ENCODE data around the gene COBL.

COBL gene

DNA sequence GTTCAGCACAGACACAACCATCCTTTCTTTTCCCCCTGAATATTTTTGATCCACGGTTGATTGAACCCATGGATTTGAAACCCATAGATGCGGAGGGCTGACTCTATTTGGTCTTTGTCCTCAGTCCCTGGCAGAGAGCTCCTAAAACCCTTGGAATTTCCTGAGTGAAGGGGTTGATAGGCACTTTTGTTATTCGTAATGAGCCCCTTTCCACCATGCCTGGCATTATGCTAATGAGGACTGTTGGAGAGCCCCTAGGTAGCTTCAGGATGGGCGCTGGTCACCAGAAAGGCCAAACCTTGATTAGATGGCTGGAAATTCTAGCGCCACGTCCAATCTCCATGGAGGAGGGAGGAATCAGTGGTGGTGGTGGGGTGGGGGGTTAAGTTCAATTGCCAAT lies 328.1 kb downstream of the COBL start:
- H3K4me3 ChIP-seq (ENCODE audit: extremely low read depth, insufficient read depth, low read length, poor library complexity, severe bottlenecking): no peak overlapping the region
- no peaks in the 10 kb centered on the region for H3K9me3 ChIP-seq (ENCODE audit: control insufficient read depth, low read length)
- H3K27ac ChIP-seq (ENCODE audit: low read depth, low read length, severe bottlenecking): no peak overlapping the region
- H3K36me3 ChIP-seq (ENCODE audit: control insufficient read depth, insufficient read depth, low read length): no peaks in the 10 kb centered on the region
- WGBS, 2 experiments (ENCODE audit: insufficient coverage in 2 of 2): 58 to 74% methylated on average over 5 of the region's 6 CpGs
- no peaks in the 10 kb centered on the region for H3K4me1 ChIP-seq (ENCODE audit: control insufficient read depth, insufficient read depth, low read length, poor library complexity, severe bottlenecking)

DNA sequence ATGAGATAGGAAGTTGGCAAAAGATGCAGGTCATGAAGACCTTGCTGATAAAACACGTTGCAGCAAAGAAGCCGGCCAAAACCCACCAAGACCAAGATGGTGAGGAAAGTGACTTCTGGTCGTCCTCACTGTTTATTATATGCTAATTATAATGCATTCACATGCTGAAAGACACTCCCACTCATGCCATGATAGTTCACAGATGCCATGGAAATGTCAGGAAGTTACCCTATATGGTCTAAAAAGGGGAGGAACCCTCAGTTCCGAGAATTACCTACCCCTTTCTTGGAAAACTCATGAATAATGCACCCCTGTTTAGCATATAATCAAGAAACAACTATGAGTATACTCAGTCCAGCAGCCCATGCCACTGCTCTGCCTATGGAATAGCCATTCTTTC lies 331.5 kb downstream of the COBL start:
- no peaks in the 10 kb centered on the region for H3K4me1 ChIP-seq (ENCODE audit: control insufficient read depth, insufficient read depth, low read length, poor library complexity, severe bottlenecking)
- 100% methylated on average over 2 of the region's 4 CpGs for WGBS, 2 experiments (ENCODE audit: insufficient coverage in 2 of 2)

DNA sequence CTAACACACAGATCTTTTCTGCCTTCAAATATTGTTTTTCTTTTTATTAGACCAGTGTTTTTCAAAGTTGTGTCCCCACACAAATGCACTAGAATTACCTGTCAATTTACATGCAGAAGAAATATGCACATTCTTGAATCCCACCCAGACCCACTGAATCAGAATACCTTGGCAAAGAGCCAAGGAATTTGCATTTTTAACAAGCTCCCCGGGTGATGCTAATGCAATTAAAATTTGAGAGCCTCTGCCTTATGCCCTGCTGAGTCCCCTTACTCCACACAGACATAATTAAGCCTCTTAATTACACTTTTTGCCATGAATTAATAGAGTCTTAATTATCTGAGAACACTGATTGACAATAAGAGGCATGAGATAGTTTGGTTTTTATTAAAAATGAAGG lies 332.8 kb downstream of the COBL start:
- Histone ChIP-seq H3K36me3 (ENCODE audit: control insufficient read depth, insufficient read depth, low read length) (no peaks in the 10 kb centered on the region), H3K4me3 (ENCODE audit: extremely low read depth, insufficient read depth, low read length, poor library complexity, severe bottlenecking) (no peak overlapping the region), H3K9me3 (ENCODE audit: control insufficient read depth, low read length) (no peaks in the 10 kb centered on the region), H3K4me1 (ENCODE audit: control insufficient read depth, insufficient read depth, low read length, poor library complexity, severe bottlenecking) (no peaks in the 10 kb centered on the region), H3K27ac (ENCODE audit: low read depth, low read length, severe bottlenecking) (no peak overlapping the region)
- 0 to 33% methylated on average over 1 of the region's 1 CpG for WGBS, 2 experiments (ENCODE audit: insufficient coverage in 2 of 2)

More for the DNA sequence above, 331.5 kb downstream of the COBL start:
- H3K9me3 ChIP-seq (ENCODE audit: control insufficient read depth, low read length): no peaks in the 10 kb centered on the region
- H3K36me3 ChIP-seq (ENCODE audit: control insufficient read depth, insufficient read depth, low read length): no peaks in the 10 kb centered on the region
- no peak overlapping the region for H3K4me3 ChIP-seq (ENCODE audit: extremely low read depth, insufficient read depth, low read length, poor library complexity, severe bottlenecking)
- H3K27ac ChIP-seq (ENCODE audit: low read depth, low read length, severe bottlenecking): no peak overlapping the region

DNA sequence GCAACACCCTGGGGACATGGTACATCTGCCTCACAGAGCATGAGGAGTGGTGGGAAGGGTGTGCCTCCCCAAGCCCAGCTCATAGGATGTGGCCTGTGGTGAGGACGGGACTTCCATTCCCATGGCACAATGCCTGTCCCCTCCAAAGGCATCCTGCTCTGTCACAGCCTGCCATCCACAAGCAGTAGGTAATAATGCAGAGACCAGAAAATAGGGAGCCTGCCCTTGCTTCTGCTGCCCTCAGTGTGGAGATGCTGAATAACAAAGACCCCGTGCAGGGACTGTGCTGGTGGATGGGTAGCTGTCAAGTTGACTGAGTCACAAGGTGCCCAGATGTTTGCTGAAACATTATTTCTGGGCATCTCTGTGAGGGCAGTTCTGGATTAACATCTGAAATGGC lies 334.0 kb downstream of the COBL start:
- no peaks in the 10 kb centered on the region for H3K9me3 ChIP-seq (ENCODE audit: control insufficient read depth, low read length)
- no peak overlapping the region for H3K27ac ChIP-seq (ENCODE audit: low read depth, low read length, severe bottlenecking)
- WGBS, 2 experiments (ENCODE audit: insufficient coverage in 2 of 2): 48 to 75% methylated on average over 2 of the region's 2 CpGs
- no peaks in the 10 kb centered on the region for H3K4me1 ChIP-seq (ENCODE audit: control insufficient read depth, insufficient read depth, low read length, poor library complexity, severe bottlenecking)
- no peaks in the 10 kb centered on the region for H3K36me3 ChIP-seq (ENCODE audit: control insufficient read depth, insufficient read depth, low read length)
- no peak overlapping the region for H3K4me3 ChIP-seq (ENCODE audit: extremely low read depth, insufficient read depth, low read length, poor library complexity, severe bottlenecking)

DNA sequence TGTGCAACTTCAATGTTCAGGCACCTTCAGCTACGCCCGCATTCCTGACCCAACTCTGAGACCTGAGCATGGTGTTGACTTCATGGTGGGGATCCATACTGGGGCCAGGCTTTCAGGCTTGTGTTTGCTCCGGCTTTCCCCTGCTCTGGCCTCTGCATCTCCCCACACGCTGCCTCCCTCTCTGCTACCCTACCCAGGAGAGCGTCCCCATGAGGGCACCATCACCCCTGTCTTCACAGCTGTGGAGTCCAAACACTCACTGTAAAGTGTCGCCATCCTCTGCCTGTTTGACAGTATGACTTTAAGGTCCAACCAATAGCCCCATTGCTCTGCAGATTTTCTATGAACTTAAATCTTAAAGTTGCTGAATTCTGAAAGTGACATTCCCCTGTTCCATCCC lies 334.9 kb downstream of the COBL start:
- Histone ChIP-seq H3K9me3 (ENCODE audit: control insufficient read depth, low read length) (no peaks in the 10 kb centered on the region), H3K4me3 (ENCODE audit: extremely low read depth, insufficient read depth, low read length, poor library complexity, severe bottlenecking) (no peak overlapping the region), H3K36me3 (ENCODE audit: control insufficient read depth, insufficient read depth, low read length) (no peaks in the 10 kb centered on the region), H3K27ac (ENCODE audit: low read depth, low read length, severe bottlenecking) (no peak overlapping the region), H3K4me1 (ENCODE audit: control insufficient read depth, insufficient read depth, low read length, poor library complexity, severe bottlenecking) (no peaks in the 10 kb centered on the region)
- WGBS, 2 experiments (ENCODE audit: insufficient coverage in 2 of 2): 80 to 92% methylated on average over 4 of the region's 6 CpGs

DNA sequence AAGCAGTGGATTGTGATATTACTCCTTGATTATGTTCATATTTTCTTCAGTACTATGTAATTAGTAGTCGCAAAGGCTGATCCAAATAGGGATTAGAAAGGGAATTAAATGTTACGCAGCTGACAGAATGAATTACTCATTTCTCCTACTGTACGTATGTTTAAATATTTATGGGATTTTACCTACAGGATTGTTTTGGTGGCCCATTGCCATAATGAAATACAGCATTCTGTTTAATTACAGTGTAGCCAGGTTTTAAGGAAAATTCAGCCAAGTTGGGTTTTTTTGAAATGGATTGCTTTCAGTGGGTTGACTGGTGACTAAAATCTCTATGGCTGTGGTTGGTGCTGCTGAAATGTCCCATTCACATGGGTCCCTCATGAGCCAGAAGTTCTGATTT lies 336.2 kb downstream of the COBL start:
- no peaks in the 10 kb centered on the region for H3K4me1 ChIP-seq (ENCODE audit: control insufficient read depth, insufficient read depth, low read length, poor library complexity, severe bottlenecking)
- no peak overlapping the region for H3K4me3 ChIP-seq (ENCODE audit: extremely low read depth, insufficient read depth, low read length, poor library complexity, severe bottlenecking)
- no peaks in the 10 kb centered on the region for H3K36me3 ChIP-seq (ENCODE audit: control insufficient read depth, insufficient read depth, low read length)
- H3K27ac ChIP-seq (ENCODE audit: low read depth, low read length, severe bottlenecking): no peak overlapping the region
- 100% methylated on average over 2 of the region's 3 CpGs; no CpG with 5 or more reads in 1 of the 2 experiments for WGBS, 2 experiments (ENCODE audit: insufficient coverage in 2 of 2)
- no peaks in the 10 kb centered on the region for H3K9me3 ChIP-seq (ENCODE audit: control insufficient read depth, low read length)

DNA sequence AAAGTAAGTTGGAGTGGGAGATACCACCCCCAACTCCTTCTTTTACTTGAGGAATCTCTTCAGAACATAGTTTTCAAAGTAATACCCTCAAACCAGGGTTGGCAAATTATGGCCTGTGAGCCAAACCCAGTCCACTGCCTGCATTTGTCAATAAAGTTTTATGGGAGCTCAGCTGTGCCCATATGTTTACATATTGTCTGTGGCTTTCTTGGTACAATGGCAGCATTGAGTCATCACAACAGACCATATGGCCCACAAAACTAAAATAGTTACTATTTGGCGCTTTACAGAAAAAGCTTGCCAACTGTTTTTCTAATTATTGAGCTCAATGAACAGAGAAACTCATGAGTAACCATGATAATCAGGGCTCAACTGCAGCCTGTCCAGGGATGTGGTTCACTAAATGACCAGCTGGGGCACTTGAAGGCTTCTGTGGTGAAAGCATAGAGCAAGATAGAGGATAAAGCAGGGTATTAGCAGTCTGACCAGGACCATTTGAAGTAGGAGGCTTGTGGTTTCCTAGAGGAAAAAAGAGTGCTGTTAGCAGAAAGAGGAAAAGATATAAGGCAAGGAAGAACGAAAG lies 337.9 kb downstream of the COBL start:
- WGBS, 2 experiments (ENCODE audit: insufficient coverage in 2 of 2): 100% methylated on average over 1 of the region's 2 CpGs
- Histone ChIP-seq H3K4me1 (ENCODE audit: control insufficient read depth, insufficient read depth, low read length, poor library complexity, severe bottlenecking) (no peaks in the 10 kb centered on the region), H3K36me3 (ENCODE audit: control insufficient read depth, insufficient read depth, low read length) (no peaks in the 10 kb centered on the region), H3K27ac (ENCODE audit: low read depth, low read length, severe bottlenecking) (no peak overlapping the region), H3K4me3 (ENCODE audit: extremely low read depth, insufficient read depth, low read length, poor library complexity, severe bottlenecking) (no peak overlapping the region), H3K9me3 (ENCODE audit: control insufficient read depth, low read length) (no peaks in the 10 kb centered on the region)

DNA sequence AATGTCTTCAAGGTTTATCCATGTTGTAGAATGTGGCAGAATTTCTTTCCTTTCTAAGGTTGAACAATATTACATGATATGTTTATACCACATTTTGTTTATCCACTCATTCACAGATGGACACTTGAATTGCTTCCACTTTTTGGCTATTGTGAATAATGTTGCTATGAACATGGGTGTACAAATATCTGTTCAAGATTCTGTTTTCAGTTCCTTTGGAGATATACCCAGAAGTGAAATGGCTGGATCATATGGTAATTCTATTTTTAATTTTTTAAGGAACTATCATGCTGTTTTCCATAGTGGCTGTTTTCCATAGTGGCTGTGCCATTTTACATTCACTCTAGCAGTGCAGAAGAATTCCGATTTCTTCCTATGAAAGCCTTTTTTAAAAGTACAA lies 339.2 kb downstream of the COBL start:
- H3K4me3 ChIP-seq (ENCODE audit: extremely low read depth, insufficient read depth, low read length, poor library complexity, severe bottlenecking): no peak overlapping the region
- no peaks in the 10 kb centered on the region for H3K36me3 ChIP-seq (ENCODE audit: control insufficient read depth, insufficient read depth, low read length)
- no peaks in the 10 kb centered on the region for H3K4me1 ChIP-seq (ENCODE audit: control insufficient read depth, insufficient read depth, low read length, poor library complexity, severe bottlenecking)
- H3K9me3 ChIP-seq (ENCODE audit: control insufficient read depth, low read length): no peaks in the 10 kb centered on the region
- 40 to 86% methylated on average over 1 of the region's 1 CpG for WGBS, 2 experiments (ENCODE audit: insufficient coverage in 2 of 2)
- H3K27ac ChIP-seq (ENCODE audit: low read depth, low read length, severe bottlenecking): no peak overlapping the region

DNA sequence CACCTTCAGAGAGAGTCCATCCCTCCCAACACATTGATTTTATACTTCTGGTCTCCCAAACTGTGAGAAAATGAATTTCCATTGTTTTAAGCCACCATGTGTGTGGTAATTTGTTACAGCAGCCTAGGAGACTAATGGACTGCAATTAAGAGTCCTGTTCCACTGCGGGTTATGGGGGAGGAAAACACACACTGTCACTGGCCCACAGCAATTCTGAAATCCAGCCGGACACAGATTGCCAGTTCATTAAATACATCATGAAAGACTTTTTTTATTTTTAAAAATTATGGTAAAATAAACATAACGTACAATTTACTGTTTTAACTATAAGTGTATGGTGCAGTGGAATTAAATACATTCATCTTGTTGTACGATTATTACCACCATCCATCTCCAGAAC lies 340.5 kb downstream of the COBL start:
- 100% methylated on average over 1 of the region's 4 CpGs for WGBS, 2 experiments (ENCODE audit: insufficient coverage in 2 of 2)
- no peaks in the 10 kb centered on the region for H3K4me1 ChIP-seq (ENCODE audit: control insufficient read depth, insufficient read depth, low read length, poor library complexity, severe bottlenecking)

DNA sequence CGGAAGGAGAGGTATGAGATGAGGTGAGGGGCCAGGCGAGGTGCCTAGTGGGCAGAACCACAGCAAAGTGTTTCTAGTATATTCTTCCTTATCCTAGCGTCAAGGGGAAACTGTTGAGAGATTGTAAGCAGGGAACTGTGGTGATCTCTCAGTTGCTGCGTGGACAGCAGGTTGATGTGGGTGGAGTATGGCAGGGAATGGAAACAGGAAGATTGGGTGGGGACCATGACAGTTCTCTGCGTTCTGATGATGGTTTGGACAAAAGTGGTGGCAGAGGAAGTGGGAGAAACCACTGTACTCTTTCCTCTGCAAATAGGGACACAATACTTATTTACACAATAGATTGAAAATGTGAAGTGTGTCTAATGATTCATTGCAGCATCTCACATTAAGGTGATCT lies 342.4 kb downstream of the COBL start:
- 84 to 100% methylated on average over 2 to 3 of the region's 5 CpGs for WGBS, 2 experiments (ENCODE audit: insufficient coverage in 2 of 2)
- H3K4me3 ChIP-seq (ENCODE audit: extremely low read depth, insufficient read depth, low read length, poor library complexity, severe bottlenecking): no peak overlapping the region
- no peak overlapping the region for H3K27ac ChIP-seq (ENCODE audit: low read depth, low read length, severe bottlenecking)
- H3K36me3 ChIP-seq (ENCODE audit: control insufficient read depth, insufficient read depth, low read length): no peaks in the 10 kb centered on the region
- H3K9me3 ChIP-seq (ENCODE audit: control insufficient read depth, low read length): no peaks in the 10 kb centered on the region
- H3K4me1 ChIP-seq (ENCODE audit: control insufficient read depth, insufficient read depth, low read length, poor library complexity, severe bottlenecking): no peaks in the 10 kb centered on the region

More for the DNA sequence above, 340.5 kb downstream of the COBL start:
- no peak overlapping the region for H3K4me3 ChIP-seq (ENCODE audit: extremely low read depth, insufficient read depth, low read length, poor library complexity, severe bottlenecking)
- H3K9me3 ChIP-seq (ENCODE audit: control insufficient read depth, low read length): no peaks in the 10 kb centered on the region
- no peak overlapping the region for H3K27ac ChIP-seq (ENCODE audit: low read depth, low read length, severe bottlenecking)
- no peaks in the 10 kb centered on the region for H3K36me3 ChIP-seq (ENCODE audit: control insufficient read depth, insufficient read depth, low read length)

DNA sequence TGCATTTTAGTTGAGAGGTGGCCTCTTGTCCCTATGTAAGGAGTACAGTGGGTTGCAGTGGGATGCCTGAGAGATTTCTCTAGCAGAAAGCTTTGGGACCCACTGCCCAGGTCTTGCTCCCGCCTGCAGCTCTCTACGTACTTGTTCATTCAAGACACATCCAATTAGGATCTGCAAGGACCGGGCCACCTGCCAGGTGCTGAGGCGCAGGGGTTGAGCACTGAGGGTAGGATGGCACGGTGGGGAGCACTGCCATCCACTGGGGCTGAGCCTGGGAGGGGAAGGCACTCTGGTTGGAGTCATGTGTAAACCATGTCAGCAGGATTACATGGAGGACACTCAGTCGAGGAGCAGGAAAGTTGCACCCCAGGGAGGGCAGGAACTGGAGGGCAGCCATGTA lies 342.8 kb downstream of the COBL start:
- Histone ChIP-seq H3K9me3 (ENCODE audit: control insufficient read depth, low read length) (no peaks in the 10 kb centered on the region), H3K27ac (ENCODE audit: low read depth, low read length, severe bottlenecking) (no peak overlapping the region), H3K4me1 (ENCODE audit: control insufficient read depth, insufficient read depth, low read length, poor library complexity, severe bottlenecking) (no peaks in the 10 kb centered on the region), H3K4me3 (ENCODE audit: extremely low read depth, insufficient read depth, low read length, poor library complexity, severe bottlenecking) (no peak overlapping the region), H3K36me3 (ENCODE audit: control insufficient read depth, insufficient read depth, low read length) (no peaks in the 10 kb centered on the region)
- 89 to 98% methylated on average over 4 to 5 of the region's 6 CpGs for WGBS, 2 experiments (ENCODE audit: insufficient coverage in 2 of 2)
